Sigmoid colon (tissue), 7 donors: ENCODE results near the gene LARP4B. TPM values are rescaled to one million over a fixed set of nuclear protein-coding genes. Genes with fewer than 3 reads are reported as not detected.

Experiments
- DNase-seq: peaks from one replicate; pipeline ENCODE4 v3.0.0-alpha.2; 2019
- H3K27ac ChIP-seq, 4 donors: fragments of 200-600 bp; sonication (generic); one replicate each; pipeline ENCODE4 v1.5.1; 2016 to 2019; ENCODE audit warnings: mild to moderate bottlenecking in 1 of 4
- H3K27me3 ChIP-seq, 3 donors: fragments of 200-600 bp; sonication (generic); one replicate each; pipeline ENCODE4 v1.5.1; 2019; ENCODE audit warnings: mild to moderate bottlenecking in 1 of 3
- H3K36me3 ChIP-seq, 4 donors: fragments of 200-600 bp; sonication (generic); one replicate each; pipeline ENCODE4 v1.5.1; 2016 to 2019
- H3K4me1 ChIP-seq, 4 donors: fragments of 200-600 bp; sonication (generic); one replicate each; pipeline ENCODE4 v1.5.1; 2017 to 2019
- H3K4me3 ChIP-seq, 4 donors: fragments of 200-600 bp; sonication (generic); one replicate each; pipeline ENCODE4 v1.5.1; 2017 to 2019; ENCODE audit warnings: mild to moderate bottlenecking in 2 of 4, moderate library complexity in 1 of 4
- H3K9me3 ChIP-seq, 4 donors: fragments of 200-600 bp in 3 of 4; sonication (generic) in 3 of 4; one replicate each; pipeline versions ENCODE4 v1.5.1 to v1.6.1; 2013 to 2019
- EP300 ChIP-seq, 4 donors: sonication (generic); formaldehyde crosslinking; IDR thresholded peaks; one replicate each; pipeline ENCODE4 v1.6.1; 2017; ENCODE audit warnings: antibody characterized with exemption in 4 of 4
- POLR2A ChIP-seq, 2 donors: fragments of 450-650 bp; IDR thresholded peaks; one replicate each; pipeline ENCODE4 v1.6.1; 2016; ENCODE audit warnings: antibody characterized with exemption in 2 of 2, mild to moderate bottlenecking in 2 of 2, moderate library complexity in 2 of 2
- POLR2AphosphoS5 ChIP-seq, 4 donors: sonication (generic); formaldehyde crosslinking; IDR thresholded peaks; one replicate each; pipeline ENCODE4 v1.6.1; 2017; ENCODE audit warnings: antibody characterized with exemption in 4 of 4
- WGBS, 2 donors: extraction: QIAGEN DNeasy Blood & Tissue Kit; methylation state at CpG; one replicate each; pipeline ENCODE4 v1.1.7; 2013; 5-methylcytosine and 5-hydroxymethylcytosine counted together
- intact Hi-C: fragments of 100-400 bp; cut with DNase I; formaldehyde crosslinking; loops from one replicate; pipeline ENCODE4 v1.15.1; 2023
- polyA plus RNA-seq, 3 donors: library from polyadenylated mRNA; stranded (reverse); fragments of 200-250 nt; gene quantifications; one replicate each; pipeline ENCODE4 v1.2.3, GENCODE V29; 2013
- total RNA-seq, 4 donors: library from RNA; depleted of rRNA; stranded (reverse); fragments of >200 nt; gene quantifications; one replicate each; pipeline ENCODE4 v1.1.0, GENCODE V29; 2016
- TF ChIP-seq, protein P1 (sequence below), 4 experiments: fragments of 450-650 bp in 3 of 4; fragments of 200-600 bp in 1 of 4; IDR thresholded peaks; one replicate each; pipeline ENCODE4 v1.5.1; 2016 to 2019; ENCODE audit warnings: antibody characterized with exemption in 4 of 4, mild to moderate bottlenecking in 3 of 4, moderate library complexity in 2 of 4
- donor health status: healthy with polysubstance abuse.
- donor health status: Bipolar disorder and iron deficiency.
- donor health status: healthy.

Gene LARP4B
- total and polyA plus RNA-seq, 7 donors, result 11.4 to 57.6 (median 31.9) TPM

DNA sequence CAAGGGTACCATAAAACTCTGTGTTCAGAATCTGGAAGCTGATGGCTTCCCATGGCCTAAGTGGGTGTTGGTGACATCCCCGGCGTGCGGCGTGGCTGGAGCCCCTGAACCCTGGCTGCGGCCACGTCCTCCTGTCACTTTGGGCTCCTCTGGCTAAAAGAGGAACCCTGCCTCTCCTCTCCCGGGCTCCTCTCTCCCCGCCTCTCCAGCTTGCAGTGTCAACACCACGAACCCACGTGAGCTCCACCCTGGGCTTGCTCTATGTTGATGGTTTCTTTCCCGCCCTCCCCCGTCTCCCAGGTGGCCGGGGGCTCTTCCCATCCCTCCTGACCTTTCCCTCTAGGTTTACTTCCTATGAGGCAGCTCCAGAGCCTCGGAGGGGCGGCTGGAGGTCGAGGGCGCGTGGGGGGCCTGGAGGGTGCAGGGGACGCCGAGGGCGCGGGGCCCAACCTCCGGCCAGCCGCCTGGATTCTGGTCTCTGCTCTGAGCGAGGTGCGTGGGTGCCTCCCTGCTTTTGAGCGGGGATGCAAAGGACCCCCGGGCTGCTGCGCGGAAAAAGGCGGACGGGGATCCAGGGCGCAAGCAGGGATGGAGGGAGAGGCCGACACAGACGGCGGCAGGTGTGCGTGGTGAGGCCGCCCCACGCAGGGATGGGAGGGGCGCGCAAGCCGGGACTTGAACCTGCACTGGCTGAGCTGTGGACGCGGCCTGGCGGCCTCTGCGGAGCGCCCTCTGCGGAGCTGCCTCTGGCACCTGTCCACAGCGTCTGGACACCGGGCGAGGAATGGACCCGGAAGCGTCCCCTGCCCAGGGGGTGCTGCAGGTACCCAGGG, 126.5 kb downstream of the LARP4B start:
- no peak for TF ChIP-seq EP300 (IDR thresholded peaks at IDR 0.05)
- TF ChIP-seq POLR2AphosphoS5 (IDR thresholded peaks at IDR 0.05), result no peak
- TF ChIP-seq, protein P1, sequence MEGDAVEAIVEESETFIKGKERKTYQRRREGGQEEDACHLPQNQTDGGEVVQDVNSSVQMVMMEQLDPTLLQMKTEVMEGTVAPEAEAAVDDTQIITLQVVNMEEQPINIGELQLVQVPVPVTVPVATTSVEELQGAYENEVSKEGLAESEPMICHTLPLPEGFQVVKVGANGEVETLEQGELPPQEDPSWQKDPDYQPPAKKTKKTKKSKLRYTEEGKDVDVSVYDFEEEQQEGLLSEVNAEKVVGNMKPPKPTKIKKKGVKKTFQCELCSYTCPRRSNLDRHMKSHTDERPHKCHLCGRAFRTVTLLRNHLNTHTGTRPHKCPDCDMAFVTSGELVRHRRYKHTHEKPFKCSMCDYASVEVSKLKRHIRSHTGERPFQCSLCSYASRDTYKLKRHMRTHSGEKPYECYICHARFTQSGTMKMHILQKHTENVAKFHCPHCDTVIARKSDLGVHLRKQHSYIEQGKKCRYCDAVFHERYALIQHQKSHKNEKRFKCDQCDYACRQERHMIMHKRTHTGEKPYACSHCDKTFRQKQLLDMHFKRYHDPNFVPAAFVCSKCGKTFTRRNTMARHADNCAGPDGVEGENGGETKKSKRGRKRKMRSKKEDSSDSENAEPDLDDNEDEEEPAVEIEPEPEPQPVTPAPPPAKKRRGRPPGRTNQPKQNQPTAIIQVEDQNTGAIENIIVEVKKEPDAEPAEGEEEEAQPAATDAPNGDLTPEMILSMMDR (IDR thresholded peaks at IDR 0.05), result no peak
- no peak for TF ChIP-seq POLR2A (IDR thresholded peaks at IDR 0.05)
- no peak for DNase-seq
- H3K4me3 ChIP-seq, result no peak overlapping the region
- H3K4me1 ChIP-seq, result peaks cover 0 to 7% (median 0%) of the 10 kb centered on the region in 4 donors
- no peaks in the 10 kb centered on the region for H3K27me3 ChIP-seq
- intact Hi-C loops, result no loop called here
- 84% methylated on average over 53 of the region's 53 CpGs for WGBS, 2 donors
- peaks cover 4 to 31% (median 19%) of the 10 kb centered on the region in 4 donors for H3K36me3 ChIP-seq
- H3K9me3 ChIP-seq, result no peaks in the 10 kb centered on the region
- no peak overlapping the region for H3K27ac ChIP-seq

DNA sequence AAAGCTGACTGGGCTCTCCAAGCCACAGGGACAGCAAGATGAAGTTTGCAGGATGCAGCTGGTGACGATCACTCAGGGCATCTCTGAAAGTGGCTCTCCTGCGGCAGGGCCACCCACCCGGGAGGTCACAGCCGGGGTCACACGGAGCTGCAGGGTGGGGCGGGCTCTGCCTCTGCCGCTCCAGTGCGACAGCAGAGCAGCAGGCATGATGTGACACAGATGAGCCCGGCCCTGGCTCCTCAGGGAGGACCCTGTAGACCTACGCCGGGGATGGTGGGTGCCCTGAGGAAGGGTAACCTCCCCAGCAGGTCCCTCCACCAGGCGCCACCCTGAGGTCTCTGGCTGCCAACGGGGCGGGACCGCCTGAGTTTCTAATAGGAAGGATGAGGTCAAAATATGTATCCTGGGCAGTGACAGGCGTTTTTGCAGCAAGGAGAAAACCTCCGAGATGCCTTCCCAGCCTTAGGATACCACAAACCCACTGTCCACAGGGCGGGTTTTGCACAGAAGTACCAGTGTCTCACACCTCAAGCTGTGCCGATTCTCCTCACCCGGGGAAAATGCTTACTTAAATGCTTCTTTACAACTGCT, 127.2 kb downstream of the LARP4B start:
- H3K9me3 ChIP-seq, result no peaks in the 10 kb centered on the region
- no peaks in the 10 kb centered on the region for H3K27me3 ChIP-seq
- intact Hi-C loops, result no loop called here
- DNase-seq, result no peak
- peaks cover 4 to 25% (median 16%) of the 10 kb centered on the region in 4 donors for H3K36me3 ChIP-seq
- no peak overlapping the region for H3K4me3 ChIP-seq
- H3K4me1 ChIP-seq, result peaks cover 0 to 7% (median 0%) of the 10 kb centered on the region in 4 donors
- TF ChIP-seq EP300 (IDR thresholded peaks at IDR 0.05) (no peak), POLR2A (IDR thresholded peaks at IDR 0.05) (no peak), POLR2AphosphoS5 (IDR thresholded peaks at IDR 0.05) (no peak)
- TF ChIP-seq, protein P1 (IDR thresholded peaks at IDR 0.05), result no peak
- H3K27ac ChIP-seq, result no peak overlapping the region
- WGBS, 2 donors, result 48 to 56% methylated on average over 20 of the region's 20 CpGs

DNA sequence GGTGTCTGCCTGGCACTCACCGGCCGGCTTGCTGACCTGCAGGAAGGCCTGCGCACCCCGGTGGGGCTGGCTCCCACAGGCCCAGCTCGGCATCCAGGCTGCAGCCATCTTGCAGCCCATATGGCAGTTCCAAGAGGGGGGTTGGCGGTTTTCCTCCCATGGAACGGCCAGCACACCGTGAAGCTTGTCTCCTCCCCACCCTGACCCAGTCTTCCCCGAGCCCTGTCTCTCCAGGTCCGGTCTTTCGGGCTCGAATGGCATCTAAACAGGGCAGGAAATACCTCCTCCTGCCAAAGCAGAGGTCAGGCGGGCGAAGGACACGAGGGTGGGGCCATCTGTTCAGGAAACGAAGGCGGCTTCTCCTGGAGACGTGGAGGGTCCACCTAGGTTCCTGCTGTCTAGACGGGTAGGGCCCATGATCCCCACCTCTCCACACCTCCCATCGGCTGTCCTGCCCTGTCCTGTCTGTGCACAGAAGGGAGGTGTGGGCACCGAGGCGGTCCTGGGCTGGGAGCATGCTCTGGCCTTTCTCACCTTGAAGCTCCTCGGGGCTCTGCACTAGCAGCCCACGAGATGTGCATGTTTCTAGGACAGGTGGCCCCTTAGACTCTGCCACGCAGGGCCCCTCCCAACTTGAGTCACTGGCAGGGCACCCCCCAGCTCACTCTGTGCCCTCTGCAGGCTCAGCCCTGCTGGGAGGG, 128.3 kb downstream of the LARP4B start:
- Histone ChIP-seq H3K4me3 (no peak overlapping the region), H3K27ac (no peak overlapping the region), H3K9me3 (no peaks in the 10 kb centered on the region), H3K27me3 (no peaks in the 10 kb centered on the region), H3K4me1 (peaks cover 0 to 7% (median 0%) of the 10 kb centered on the region in 4 donors), H3K36me3 (peaks cover 4 to 20% (median 13%) of the 10 kb centered on the region in 4 donors)
- 79 to 91% methylated on average over 25 of the region's 25 CpGs for WGBS, 2 donors
- intact Hi-C loops, result no loop called here
- no peak for TF ChIP-seq EP300 (IDR thresholded peaks at IDR 0.05)
- TF ChIP-seq POLR2A (IDR thresholded peaks at IDR 0.05), result no peak
- TF ChIP-seq, protein P1 (IDR thresholded peaks at IDR 0.05), result no peak
- no peak for TF ChIP-seq POLR2AphosphoS5 (IDR thresholded peaks at IDR 0.05)
- peak; percentile 60 for DNase-seq

DNA sequence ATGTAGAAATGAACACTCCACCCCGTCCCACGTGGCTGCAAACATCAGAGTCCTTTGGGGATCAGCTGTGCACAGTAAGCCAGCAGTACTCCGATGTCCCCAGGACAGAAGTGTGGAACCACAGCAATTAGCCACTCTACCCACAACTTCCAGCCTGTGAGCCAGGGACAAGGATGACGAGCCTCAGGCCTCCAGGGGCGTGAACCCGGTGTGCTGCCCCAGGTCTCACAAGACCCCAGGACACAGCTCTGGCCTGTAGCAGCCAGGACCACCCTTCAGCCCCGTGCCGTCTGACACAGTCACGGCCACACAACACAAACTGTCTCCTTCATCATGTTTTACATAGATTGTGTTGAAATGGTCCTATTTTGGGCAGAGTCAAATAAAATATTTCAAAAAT, 129.0 kb downstream of the LARP4B start:
- DNase-seq, result peak; percentile 50
- H3K36me3 ChIP-seq, result peaks cover 4 to 13% (median 6%) of the 10 kb centered on the region in 4 donors
- H3K27me3 ChIP-seq, result no peaks in the 10 kb centered on the region
- TF ChIP-seq POLR2AphosphoS5 (IDR thresholded peaks at IDR 0.05) (no peak), EP300 (IDR thresholded peaks at IDR 0.05) (no peak), POLR2A (IDR thresholded peaks at IDR 0.05) (no peak)
- TF ChIP-seq, protein P1 (IDR thresholded peaks at IDR 0.05), result no peak
- H3K9me3 ChIP-seq, result no peaks in the 10 kb centered on the region
- H3K4me1 ChIP-seq, result peaks cover 0 to 7% (median 0%) of the 10 kb centered on the region in 4 donors
- no peak overlapping the region for H3K27ac ChIP-seq
- intact Hi-C loops, result no loop called here
- WGBS, 2 donors, result 77 to 81% methylated on average over 9 of the region's 9 CpGs
- no peak overlapping the region for H3K4me3 ChIP-seq
